ENCODE data around the gene LACC1. TPM values are rescaled to one million over a fixed set of nuclear protein-coding genes. Genes with fewer than 3 reads are reported as not detected.

The LACC1 gene
- total RNA-seq, 1 experiment from 2014 or later = 0.47 TPM

DNA sequence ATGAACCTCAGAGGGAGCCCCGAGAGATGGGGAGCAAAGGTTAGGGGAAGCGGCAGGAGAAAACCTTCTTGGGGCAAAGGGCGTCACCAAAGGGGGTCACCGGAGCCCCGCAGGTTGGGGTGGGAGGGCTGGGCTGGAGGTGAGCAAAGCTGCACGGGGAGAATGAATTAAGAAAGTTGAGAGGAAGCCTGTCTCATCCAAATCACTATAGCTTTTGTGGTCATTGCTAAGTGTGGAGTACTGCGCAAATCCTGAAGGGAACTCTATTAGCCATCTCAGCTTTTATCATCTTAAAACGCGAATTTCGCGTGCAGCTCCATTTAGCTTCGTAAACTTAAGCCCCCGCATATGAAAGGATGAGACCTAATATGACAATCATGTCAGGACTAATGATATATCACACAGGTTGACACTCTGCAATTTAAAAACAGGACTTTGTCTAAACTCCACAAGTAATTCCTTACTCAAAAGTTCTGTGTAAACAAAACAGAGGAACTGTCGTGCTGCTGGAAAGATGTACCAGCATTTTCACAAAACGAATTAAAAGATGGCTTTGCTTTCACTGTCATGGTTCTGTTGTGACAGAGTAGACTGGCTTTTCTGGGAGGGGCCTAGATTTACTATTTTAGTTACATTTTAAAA lies 631 bp downstream of the LACC1 start:
- intact Hi-C loops (cut with micrococcal nuclease; ENCODE audit: unreplicated experiment) = no loop called here

DNA sequence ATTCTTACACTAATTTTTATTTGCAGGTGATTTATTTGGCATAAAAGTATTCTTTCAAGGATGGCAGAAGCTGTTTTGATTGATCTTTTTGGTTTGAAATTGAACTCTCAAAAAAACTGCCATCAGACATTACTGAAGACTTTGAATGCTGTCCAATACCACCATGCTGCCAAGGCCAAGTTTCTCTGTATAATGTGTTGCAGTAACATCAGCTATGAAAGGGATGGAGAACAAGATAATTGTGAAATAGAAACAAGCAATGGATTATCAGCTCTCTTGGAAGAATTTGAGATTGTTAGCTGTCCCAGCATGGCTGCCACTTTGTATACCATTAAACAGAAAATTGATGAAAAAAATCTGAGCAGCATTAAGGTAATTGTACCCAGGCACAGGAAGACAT lies 1.2 kb downstream of the LACC1 start:
- Histone ChIP-seq H3K4me1 (ENCODE audit: insufficient read depth, low read length, poor library complexity, severe bottlenecking) (no peaks in the 10 kb centered on the region), H3K9me3 (ENCODE audit: low read depth, low read length, poor library complexity, severe bottlenecking) (no peaks in the 10 kb centered on the region), H3K4me3 (ENCODE audit: low read depth, low read length, poor library complexity, severe bottlenecking) (no peak overlapping the region), H3K27me3 (replicated peaks; ENCODE audit: insufficient read depth, low read depth, low read length, poor library complexity) (peaks cover 22% of the 10 kb centered on the region), H3K27ac (ENCODE audit: low read depth, low read length, poor library complexity, severe bottlenecking) (no peak overlapping the region), H3K36me3 (ENCODE audit: insufficient read depth, low read length, poor library complexity, severe bottlenecking) (no peaks in the 10 kb centered on the region)
- no peak for DNase-seq (ENCODE audit: low spot score)
- no peak for TF ChIP-seq EZH2 (IDR thresholded peaks at IDR 0.05; ENCODE audit: borderline replicate concordance, low read depth, low read length, poor library complexity, severe bottlenecking)
- TF ChIP-seq, protein P1, sequence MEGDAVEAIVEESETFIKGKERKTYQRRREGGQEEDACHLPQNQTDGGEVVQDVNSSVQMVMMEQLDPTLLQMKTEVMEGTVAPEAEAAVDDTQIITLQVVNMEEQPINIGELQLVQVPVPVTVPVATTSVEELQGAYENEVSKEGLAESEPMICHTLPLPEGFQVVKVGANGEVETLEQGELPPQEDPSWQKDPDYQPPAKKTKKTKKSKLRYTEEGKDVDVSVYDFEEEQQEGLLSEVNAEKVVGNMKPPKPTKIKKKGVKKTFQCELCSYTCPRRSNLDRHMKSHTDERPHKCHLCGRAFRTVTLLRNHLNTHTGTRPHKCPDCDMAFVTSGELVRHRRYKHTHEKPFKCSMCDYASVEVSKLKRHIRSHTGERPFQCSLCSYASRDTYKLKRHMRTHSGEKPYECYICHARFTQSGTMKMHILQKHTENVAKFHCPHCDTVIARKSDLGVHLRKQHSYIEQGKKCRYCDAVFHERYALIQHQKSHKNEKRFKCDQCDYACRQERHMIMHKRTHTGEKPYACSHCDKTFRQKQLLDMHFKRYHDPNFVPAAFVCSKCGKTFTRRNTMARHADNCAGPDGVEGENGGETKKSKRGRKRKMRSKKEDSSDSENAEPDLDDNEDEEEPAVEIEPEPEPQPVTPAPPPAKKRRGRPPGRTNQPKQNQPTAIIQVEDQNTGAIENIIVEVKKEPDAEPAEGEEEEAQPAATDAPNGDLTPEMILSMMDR (conservative IDR thresholded peaks at IDR 0.05; ENCODE audit: low read depth, low read length) = no peak
- intact Hi-C loops (cut with micrococcal nuclease; ENCODE audit: unreplicated experiment) = no loop called here
- POLR2A ChIA-PET (ENCODE audit: low non-redundant PET) = no interaction called here
- BruUV-seq (replicated peaks) = no TSS peak
- CTCF ChIA-PET = no interaction called here

More for the DNA sequence above, 631 bp downstream of the LACC1 start:
- H3K27ac ChIP-seq (ENCODE audit: low read depth, low read length, poor library complexity, severe bottlenecking) = no peak overlapping the region
- H3K9me3 ChIP-seq (ENCODE audit: low read depth, low read length, poor library complexity, severe bottlenecking) = no peaks in the 10 kb centered on the region
- ChIA-PET CTCF (no interaction called here), POLR2A (ENCODE audit: low non-redundant PET) (no interaction called here)
- no TSS peak for BruUV-seq (replicated peaks)
- H3K4me1 ChIP-seq (ENCODE audit: insufficient read depth, low read length, poor library complexity, severe bottlenecking) = no peaks in the 10 kb centered on the region
- no peaks in the 10 kb centered on the region for H3K36me3 ChIP-seq (ENCODE audit: insufficient read depth, low read length, poor library complexity, severe bottlenecking)
- H3K4me3 ChIP-seq (ENCODE audit: low read depth, low read length, poor library complexity, severe bottlenecking) = no peak overlapping the region
- TF ChIP-seq EZH2 (IDR thresholded peaks at IDR 0.05; ENCODE audit: borderline replicate concordance, low read depth, low read length, poor library complexity, severe bottlenecking) = no peak
- TF ChIP-seq, protein P1 (conservative IDR thresholded peaks at IDR 0.05; ENCODE audit: low read depth, low read length) = no peak
- peaks cover 22% of the 10 kb centered on the region for H3K27me3 ChIP-seq (replicated peaks; ENCODE audit: insufficient read depth, low read depth, low read length, poor library complexity)
- DNase-seq (ENCODE audit: low spot score) = no peak

DNA sequence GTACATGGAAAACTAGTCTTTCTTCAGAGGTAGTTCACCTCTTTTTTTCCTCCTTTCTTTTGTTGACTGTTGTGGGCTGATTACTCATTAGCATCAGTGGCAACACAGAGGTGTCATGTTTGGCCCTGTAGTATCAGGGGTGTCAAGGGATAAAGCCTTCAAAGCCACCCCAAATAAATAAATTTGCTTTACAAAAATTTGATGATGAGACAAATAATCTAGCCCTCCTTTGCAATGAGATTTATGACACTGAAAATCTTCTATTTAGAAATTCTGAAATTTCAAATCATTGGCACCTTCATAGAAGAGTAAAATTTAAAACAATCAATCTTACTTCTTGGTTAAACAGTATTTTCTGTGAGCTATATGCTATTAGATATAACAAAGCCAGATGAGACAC lies 1.9 kb downstream of the LACC1 start:
- H3K4me1 ChIP-seq (ENCODE audit: insufficient read depth, low read length, poor library complexity, severe bottlenecking) = no peaks in the 10 kb centered on the region
- no peak overlapping the region for H3K4me3 ChIP-seq (ENCODE audit: low read depth, low read length, poor library complexity, severe bottlenecking)
- H3K36me3 ChIP-seq (ENCODE audit: insufficient read depth, low read length, poor library complexity, severe bottlenecking) = no peaks in the 10 kb centered on the region
- H3K27me3 ChIP-seq (replicated peaks; ENCODE audit: insufficient read depth, low read depth, low read length, poor library complexity) = peaks cover 22% of the 10 kb centered on the region
- H3K9me3 ChIP-seq (ENCODE audit: low read depth, low read length, poor library complexity, severe bottlenecking) = no peaks in the 10 kb centered on the region
- no peak overlapping the region for H3K27ac ChIP-seq (ENCODE audit: low read depth, low read length, poor library complexity, severe bottlenecking)
- intact Hi-C loops (cut with micrococcal nuclease; ENCODE audit: unreplicated experiment) = no loop called here
- TF ChIP-seq, protein P1 (conservative IDR thresholded peaks at IDR 0.05; ENCODE audit: low read depth, low read length) = no peak
- no peak for TF ChIP-seq EZH2 (IDR thresholded peaks at IDR 0.05; ENCODE audit: borderline replicate concordance, low read depth, low read length, poor library complexity, severe bottlenecking)
- no TSS peak for BruUV-seq (replicated peaks)
- no peak for DNase-seq (ENCODE audit: low spot score)
- ChIA-PET POLR2A (ENCODE audit: low non-redundant PET) (no interaction called here), CTCF (no interaction called here)

Measured in A673 (cell line).